HG03139 (cell line): ENCODE measurements around the gene SREBF1.

Source experiments
- ATAC-seq: cut with Tn5 transposase; IDR thresholded peaks from one replicate; pipeline ENCODE4 v1.9.1; 2021; ENCODE audit not compliant: unreplicated experiment

SREBF1 gene

DNA sequence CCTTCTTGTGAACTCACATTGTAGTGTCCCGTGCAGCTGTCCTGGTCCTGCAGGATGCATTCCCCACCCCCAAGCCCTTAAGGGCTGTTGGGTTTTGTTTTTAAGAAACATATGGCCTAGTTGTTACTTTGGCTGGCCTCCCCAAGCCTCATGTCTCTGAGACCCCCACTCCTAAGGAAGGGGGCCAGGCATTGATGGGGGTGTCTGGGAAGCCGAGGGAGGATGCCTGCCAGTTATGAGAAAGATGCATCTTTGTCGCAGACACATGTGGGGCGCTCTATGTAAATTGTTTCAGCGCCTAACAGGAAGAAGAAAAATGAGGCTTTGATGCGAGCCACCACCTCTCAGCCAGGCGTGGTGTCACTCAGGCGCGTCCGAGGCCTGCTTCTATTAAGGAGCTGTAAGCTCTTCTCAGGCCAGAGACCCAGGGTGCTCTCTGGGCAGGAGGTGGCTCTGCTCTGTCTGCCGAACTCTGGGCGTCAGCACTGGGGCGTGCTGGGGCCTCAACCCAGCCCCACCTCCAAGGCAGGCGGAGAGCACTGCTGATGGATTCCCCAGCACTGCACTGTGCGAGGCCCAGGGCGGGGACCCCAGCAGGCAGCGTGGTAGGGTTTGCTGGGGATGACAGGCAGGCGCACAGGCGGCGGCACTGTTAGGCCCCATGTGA is 70.6 kb downstream of the SREBF1 start:
- ATAC-seq, result peak; percentile 57

GRCh38 chr17:17765359-17766076 is 71.3 kb downstream of the SREBF1 start:
- ATAC-seq, result no peak

GRCh38 chr17:17763734-17764133 is 73.1 kb downstream of the SREBF1 start:
- no peak for ATAC-seq

- ATAC-seq, result no peak
Observed at GRCh38 chr17:17763136-17763535, 73.7 kb downstream of the SREBF1 start.

DNA sequence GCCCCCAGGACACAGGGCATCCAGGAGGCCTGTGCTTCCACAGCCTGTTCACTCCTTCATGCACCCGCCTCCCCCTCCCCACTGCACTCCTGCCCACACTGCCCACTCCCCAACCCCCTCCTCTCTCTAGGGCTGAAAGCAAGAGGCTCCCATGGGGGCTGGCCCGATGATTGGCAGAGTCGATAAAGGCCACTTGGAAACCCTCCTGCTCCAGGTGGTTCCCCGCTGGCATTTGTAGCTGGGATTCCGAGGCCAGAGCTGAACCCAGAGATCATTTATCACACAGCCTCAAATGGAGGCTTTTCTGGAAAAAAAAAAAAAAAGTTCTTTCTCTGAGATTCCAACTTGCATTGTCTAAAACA is 74.1 kb downstream of the SREBF1 start:
- ATAC-seq, result no peak
